ENCODE data around the gene COX7B2.

Gene COX7B2

GRCh38 chr4:46886711-46887110 is 22.3 kb downstream of the COX7B2 start:
- no peak for DNase-seq

DNA sequence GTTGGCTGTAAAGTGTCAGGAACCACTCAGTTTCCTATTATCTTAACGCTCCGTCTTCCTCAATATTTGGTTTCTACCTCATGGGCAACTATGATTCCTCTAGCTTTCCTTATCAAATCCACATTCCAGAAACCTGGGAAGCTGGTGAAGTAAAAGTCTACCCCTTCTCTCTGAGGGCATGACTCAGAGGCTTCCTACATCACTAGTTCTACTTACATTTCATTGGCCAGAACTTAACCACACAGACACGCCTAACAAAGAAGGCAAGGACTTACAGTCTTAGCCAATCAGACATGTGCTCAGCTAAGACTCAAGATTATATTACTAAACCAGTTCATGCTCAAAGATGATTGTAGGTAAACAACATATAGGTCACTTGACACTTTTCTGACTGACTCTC is 30.4 kb downstream of the COX7B2 start:
- DNase-seq, result no peak

- DNase-seq, result no peak
Observed at GRCh38 chr4:46874811-46875210, 34.2 kb downstream of the COX7B2 start.

DNA sequence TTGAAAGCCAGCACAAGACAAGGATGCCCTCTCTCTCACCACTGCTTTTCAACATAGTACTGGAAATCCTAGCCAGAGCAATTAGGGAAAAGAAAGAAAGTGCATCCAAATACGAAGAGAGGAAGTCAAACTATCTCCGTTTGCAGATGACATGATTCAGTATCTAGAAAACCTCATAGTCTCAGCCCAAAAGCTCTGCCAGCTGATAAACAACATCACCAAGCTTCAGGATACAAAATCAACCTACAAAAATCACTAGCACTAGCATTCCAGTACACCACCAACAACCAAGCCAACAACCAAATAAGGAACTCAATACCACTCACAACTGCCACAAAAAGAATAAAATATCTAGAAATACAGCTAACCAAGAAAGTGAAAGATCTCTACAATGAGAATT is 38.6 kb downstream of the COX7B2 start:
- DNase-seq, result no peak

- no peak for DNase-seq
Observed at GRCh38 chr4:46856333-46856732, 52.7 kb downstream of the COX7B2 start.

- no peak for DNase-seq
Observed at GRCh38 chr4:46852800-46853199, 56.2 kb downstream of the COX7B2 start.

- DNase-seq, result no peak
Observed at GRCh38 chr4:46850026-46850425, 59.0 kb downstream of the COX7B2 start.

DNA sequence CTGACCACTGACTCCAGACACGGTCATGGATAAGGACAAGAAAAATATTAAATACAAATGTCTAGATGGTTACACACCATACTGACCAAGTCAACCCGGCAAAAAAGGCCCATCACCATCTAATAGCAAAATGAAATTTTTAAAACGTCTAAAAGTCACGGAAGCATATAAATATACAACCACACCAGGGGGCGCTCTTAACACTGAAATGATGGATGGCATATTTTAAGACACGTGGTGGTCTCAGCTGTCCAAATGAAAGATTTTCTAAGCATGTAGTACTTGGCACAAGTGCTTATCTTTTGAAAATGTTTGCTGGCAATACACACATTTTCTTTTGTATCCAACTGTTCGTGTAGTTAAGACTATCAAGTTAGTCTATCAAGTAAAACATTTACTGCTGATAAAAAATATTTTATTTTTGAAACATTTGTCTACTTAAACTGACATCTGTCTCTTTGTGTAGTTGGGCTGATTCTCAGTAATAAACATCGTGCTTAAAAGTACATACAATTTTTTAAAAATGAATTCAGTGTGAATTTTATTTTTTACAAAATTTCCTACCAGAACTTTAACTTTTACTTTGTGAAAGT is 64.6 kb downstream of the COX7B2 start:
- DNase-seq, result peak in 1 of 2 experiments; percentile 0

- DNase-seq, result no peak
Observed at GRCh38 chr4:46839128-46839527, 69.9 kb downstream of the COX7B2 start.

DNA sequence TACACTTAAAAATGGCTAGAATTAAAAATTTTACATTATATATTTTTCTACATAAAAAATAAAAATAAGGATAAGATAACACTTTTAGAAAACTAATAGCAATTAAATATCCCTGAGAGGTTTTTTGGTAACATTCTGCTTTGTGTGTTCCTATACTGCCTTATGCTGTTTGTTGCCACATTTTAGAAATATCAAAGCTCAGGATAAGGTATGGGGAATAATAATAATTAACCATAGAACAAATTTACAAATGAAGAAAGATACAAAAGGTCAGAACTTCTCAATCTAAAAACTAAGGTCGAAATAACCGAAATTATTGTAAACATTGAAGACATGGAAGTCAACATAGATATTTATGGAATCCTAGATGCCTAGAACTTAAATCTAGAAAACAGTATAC is 71.4 kb downstream of the COX7B2 start:
- no peak for DNase-seq

- no peak for DNase-seq
Observed at GRCh38 chr4:46836584-46836983, 72.5 kb downstream of the COX7B2 start.

GRCh38 chr4:46830971-46831454 is 78.0 kb downstream of the COX7B2 start:
- no peak for DNase-seq

DNA sequence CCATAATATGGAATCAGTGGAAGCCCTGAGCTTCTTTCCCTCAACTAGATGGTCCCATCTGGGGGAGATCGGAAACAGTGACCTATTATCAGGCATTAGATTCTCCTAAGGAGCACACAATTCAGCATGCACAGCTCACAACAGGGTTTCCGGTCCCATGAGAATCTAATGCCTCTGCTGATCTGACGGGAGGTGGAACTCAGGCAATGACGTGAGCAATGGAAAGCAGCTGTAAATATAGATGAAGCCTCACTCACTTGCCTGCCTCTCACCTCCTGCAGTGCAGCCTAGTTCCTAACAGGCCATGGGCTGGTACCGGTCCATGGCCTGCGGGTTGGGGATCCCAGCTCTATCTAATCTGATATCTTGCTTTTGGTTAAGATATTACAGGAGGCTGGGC is 88.9 kb downstream of the COX7B2 start:
- DNase-seq, result no peak

DNA sequence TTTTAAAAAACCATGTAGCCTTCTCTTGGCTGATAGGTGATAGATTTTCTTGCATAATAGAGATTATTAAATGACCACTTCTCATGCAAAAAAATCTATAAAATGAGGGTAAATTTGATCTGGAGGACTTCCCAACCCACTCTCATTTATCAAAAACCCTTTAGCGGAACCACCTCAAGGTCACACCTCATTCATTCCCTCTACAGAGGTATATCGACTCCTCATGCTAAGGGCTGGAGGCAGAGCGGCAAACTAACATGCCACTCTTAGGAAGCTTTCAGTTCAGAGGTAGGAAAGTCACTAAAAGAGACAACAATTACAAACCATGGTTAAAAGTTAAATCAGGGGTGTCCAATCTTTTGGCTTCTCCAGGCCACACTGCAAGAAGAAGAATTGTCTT is 90.0 kb downstream of the COX7B2 start:
- DNase-seq, result no peak

DNA sequence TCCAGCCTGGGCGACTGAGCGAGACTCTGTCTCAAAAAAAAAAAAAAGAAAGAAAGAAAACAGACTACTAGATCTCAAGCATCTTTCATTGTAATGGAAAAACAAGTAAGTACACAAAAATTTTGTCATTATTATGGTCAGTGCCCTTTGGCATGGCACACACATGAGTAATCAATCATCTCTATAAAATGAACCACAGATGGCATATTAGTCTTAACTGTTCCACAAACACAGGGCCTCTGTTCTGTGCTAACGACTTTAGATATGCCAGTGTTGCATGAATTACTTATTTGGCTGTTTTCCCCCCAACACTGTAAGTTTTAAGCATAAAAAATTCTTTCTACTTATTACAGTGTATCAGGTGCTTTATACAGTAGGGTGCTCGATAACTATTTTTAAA is 90.4 kb downstream of the COX7B2 start:
- DNase-seq, result no peak

GRCh38 chr4:46817806-46818205 is 91.2 kb downstream of the COX7B2 start:
- DNase-seq, result no peak

DNA sequence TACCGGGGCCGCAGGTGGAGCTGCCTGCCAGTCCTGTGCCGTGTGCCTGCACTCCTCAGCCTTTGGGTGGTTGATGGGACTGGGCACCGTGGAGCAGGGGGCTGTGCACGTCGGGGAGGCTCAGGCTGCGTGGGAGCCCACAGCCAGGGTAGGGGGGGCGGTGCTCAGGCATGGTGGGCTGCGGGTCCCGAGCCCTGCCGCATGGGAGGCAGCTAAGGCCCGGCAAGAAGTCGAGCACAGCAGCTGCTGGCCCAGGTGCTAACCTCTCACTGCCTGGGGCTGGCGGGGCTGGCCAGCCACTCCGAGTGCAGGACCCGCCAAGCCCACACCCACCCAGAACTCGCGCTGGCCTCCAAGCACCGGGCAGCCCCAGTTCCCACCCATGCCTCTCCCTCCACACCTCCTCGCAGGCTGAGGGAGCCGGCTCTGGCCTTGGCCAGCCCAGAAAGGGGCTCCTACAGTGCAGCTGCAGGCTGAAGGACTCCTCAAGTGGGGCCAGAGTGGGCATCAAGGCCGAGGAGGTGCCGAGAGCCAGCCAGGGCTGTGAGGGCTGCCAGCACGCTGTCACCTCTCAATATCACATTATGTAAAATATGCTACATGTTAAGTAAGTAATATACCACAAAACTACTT is 104.1 kb downstream of the COX7B2 start:
- DNase-seq, result no peak

DNA sequence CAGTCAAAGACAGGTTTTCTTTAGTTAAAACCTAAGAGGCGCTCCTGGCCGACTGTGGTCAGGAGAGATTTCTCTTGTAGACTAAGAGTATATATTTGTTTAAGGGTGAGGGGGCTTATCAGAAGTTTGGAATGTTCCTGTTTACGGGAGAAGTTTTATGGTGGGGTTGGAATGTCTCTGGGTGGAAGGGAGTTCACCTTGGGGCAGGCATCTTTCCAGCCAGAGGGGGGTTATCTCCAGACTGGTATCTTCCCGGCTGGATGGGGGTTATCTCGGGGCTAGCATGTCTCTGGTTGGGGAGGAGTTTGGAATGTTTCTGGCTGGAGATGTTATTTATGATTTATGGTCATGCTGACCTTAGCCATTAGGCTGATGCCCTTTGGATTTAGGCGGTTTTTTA is 116.0 kb downstream of the COX7B2 start:
- DNase-seq, result no peak

GRCh38 chr4:46781434-46782092 is 127.5 kb downstream of the COX7B2 start:
- no peak for DNase-seq

DNA sequence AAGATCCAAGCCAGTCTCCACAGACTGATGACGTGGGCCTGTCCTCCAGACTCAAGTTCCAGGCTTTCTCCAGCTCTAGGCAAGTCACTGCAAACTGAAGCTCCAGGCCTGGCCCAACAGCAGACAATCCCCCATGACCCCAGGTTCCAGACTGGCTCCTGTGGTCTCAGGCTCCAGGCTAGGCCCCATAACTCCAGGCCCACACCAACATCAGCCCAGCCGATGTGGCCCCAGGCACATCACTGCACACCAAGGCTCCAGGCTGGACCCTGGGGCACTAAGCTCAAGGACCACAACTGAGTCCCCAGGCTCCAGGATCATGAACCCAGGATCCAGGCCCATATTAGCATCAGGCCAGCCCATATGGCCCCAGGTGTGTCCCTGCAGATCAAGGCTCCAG is 143.6 kb downstream of the COX7B2 start:
- no peak for DNase-seq

- no peak for DNase-seq
Observed at GRCh38 chr4:46730075-46730474, 179.0 kb downstream of the COX7B2 start.

DNA sequence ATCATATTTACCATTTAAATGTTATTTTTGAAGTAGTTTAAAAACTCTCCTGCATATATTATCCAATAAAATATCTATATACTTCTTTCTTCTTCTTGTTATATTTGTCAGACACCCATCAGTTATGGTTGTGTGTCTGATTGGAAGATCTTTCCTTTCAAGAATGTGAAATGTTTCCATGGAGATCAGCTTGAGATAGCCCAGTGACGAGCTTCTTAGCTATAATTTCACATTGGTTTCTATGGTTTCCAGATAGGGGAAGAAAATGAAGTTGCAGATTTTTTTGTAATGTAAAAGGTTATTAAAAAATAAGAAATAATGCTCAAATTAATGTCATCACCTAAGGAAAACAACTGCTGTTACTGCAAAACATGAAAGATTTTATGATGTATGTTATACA is 189.0 kb downstream of the COX7B2 start:
- no peak for DNase-seq

DNA sequence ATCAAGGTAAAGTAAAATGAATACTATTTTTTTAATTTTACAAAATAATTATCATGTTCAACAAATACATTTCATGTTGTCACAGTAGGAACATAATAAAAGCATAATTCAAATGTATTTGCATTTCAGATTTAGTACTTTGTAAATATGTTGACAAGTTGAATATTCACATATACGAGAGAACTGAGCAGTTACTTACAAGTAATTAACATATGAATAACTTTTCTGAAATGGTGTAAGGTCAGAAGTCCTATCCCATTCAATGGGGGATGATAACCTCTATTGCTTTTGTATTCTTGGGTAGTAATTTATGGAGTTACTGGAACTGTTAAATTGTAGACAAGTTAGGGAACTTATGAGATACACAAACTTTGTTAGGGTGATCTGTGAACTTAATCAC is 191.1 kb downstream of the COX7B2 start:
- no peak for DNase-seq

- DNase-seq, result no peak
Observed at GRCh38 chr4:46715468-46715867, 193.6 kb downstream of the COX7B2 start.

- DNase-seq, result no peak
Observed at GRCh38 chr4:46698891-46699290, 210.2 kb downstream of the COX7B2 start.
